ENCODE measurements around the gene LRCH1.

The LRCH1 gene

GRCh38 chr13:46562581-46562980 lies 9.6 kb downstream of the LRCH1 start:
- no peak for DNase-seq (ENCODE audit: low read depth)

- DNase-seq (ENCODE audit: low read depth): no peak
Observed at GRCh38 chr13:46565808-46566750, 13.1 kb downstream of the LRCH1 start.

- no peak for DNase-seq (ENCODE audit: low read depth)
Observed at GRCh38 chr13:46567671-46568070, 14.7 kb downstream of the LRCH1 start.

DNA sequence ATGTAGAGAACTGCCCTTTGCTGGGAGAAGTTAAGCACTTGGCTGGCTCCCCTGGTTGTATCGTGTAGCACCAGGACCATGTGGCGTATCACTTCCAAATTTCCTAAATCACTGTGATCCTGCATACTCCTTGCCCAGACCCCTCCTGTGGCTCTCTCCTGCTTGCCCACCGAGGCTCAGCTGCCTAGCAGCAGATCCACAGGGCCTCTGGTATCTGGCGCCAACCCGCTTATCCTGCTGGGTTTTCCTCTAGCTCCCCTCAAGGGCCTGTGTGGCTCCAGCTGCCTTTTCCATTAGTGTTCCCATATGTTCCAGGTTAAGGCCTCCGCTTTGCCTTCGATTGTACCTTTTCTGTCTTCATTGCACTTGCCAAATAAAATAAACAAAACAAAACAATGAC lies 16.5 kb downstream of the LRCH1 start:
- DNase-seq (ENCODE audit: low read depth): no peak

GRCh38 chr13:46570273-46570672 lies 17.3 kb downstream of the LRCH1 start:
- no peak for DNase-seq (ENCODE audit: low read depth)

DNA sequence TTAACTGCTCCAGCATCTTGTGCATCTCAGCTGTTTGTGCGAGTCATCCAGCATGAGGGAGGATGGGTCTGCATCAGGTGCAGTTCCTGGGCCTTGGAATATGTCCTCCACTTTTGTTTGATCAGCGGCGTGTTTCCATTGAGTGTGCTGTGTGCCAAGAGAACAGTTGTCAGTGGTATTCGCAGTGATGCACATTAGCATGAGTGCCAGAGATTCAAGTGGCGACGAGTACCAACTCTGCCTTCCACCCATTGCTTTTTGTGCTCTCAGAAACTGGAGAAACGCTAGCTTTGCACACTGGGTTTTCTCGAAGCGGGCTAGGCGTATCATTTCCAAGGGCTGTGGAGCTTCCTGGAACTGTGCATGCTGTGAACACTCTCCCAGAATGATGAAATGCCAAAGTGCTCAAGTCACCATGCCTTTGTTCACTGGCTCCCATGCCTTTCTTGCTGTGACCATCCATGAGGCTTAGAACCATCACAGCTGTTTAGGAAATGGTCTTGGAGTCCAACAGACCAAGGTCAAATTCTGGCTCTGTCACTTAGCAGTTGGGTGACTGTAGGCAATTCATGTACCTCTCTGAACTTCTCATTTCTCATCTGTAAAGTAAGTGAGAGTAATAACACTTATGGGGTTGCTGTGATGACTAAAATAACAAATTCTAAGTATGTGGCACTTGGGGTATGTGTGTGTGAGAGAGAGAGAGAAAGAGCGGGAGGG lies 18.4 kb downstream of the LRCH1 start:
- no peak for DNase-seq (ENCODE audit: low read depth)

DNA sequence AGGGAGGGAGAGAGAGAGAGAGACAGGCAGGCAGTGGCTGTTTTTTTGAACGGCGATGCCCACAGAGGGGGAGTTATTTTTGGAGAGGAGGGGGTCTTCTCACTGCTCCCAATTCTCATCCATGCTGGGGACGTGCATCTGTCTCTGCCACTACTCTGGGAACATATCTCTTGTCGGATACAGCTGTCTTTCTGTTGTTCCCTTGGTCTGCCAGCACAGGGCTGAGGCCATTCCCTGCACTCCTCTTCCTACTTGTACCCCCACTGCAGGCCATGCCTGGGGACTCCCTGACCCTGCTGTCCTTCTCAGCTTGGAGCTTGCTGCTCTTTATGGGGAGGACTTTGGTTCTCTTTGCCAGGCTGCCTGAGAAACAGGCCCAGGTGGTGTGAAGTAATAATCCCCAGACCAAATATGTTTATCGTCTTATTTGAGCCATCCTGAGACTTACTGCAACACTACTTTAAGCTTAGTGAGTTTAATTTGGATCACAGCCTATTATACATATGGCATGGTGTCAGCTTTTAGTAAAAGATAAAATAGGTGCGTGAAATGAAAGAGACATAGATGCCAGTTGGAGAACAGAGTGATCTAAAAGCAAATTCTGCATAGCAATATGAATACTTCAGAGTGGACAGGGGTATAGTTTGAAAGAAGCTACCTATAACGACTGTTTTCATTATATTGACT lies 19.1 kb downstream of the LRCH1 start:
- DNase-seq (ENCODE audit: low read depth): no peak

DNA sequence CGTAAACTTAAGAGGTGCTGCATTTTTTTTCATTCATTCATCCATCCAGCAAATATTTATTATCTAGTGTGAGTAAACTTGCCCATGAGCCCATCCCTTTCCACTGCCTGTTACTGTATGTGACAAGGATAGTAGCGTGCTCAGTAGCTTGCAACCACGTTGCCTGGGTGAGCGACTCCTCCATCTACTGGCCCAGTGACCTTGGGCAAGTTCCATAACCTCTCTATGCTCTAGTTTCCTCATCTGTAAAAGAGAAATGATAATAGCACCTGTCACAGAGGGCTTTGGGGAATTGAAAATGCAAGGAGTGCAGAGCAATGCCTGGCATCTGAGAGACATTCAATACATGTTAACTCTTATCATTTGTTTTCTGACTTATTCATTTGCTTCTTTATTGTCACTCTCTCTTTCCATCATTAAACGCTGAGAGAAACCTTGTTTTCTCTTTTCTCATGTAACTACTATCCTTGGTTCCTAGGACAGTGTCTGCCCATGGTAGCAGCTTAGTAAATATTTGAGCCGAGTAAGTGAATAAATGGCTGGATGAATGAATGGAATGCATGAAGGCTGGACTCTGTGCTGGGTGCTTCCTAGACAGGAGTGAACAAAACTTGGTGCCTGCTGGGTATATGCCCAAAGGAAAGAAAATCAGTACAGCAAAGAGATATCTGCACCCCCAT lies 19.9 kb downstream of the LRCH1 start:
- DNase-seq (ENCODE audit: low read depth): no peak

GRCh38 chr13:46575301-46575771 lies 22.4 kb downstream of the LRCH1 start:
- no peak for DNase-seq (ENCODE audit: low read depth)

GRCh38 chr13:46575818-46576221 lies 22.9 kb downstream of the LRCH1 start:
- no peak for DNase-seq (ENCODE audit: low read depth)

- DNase-seq (ENCODE audit: low read depth): no peak
Observed at GRCh38 chr13:46576762-46577161, 23.8 kb downstream of the LRCH1 start.

- DNase-seq (ENCODE audit: low read depth): no peak
Observed at GRCh38 chr13:46577696-46578589, 25.0 kb downstream of the LRCH1 start.

DNA sequence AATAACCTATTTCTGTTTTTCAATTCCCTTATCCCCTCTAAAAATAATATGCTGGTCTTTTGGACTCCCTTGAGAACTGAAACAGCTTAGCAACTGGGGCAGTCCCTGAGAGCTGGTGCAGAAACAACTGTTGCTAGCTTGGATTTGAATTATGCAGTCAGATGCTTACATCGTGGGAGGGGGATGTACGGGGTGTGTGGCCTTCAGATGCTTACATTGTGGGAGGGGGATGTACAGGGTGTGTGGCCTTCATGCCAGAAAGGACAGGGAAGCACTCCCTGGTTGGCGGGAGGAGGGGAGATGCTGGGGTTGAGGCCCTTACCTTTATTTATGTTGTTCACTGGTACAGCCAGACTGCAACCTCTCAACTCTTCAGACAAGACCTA lies 25.6 kb downstream of the LRCH1 start:
- no peak for DNase-seq (ENCODE audit: low read depth)

DNA sequence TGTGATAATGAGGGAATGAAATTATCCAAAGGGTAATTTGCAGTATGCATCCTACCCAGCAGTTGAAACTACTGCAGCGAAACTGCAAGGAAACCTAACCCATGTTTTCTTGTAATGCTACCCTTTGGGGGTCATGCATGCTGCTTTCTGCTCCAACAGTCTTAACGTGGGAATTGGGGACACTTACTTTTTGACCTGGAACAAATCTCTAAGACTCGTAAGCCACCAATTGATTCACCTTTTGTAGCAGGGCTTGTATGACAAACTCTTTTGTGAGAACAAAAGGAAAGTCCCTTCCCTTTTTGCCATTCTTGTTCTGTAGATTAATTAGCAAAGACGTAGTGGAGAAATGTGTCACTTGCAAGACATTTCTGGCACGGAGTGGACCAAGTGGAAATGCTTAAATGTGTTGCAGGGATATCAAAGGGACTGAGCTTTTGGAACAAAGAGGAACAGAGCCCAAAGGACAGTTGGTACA lies 27.4 kb downstream of the LRCH1 start:
- DNase-seq (ENCODE audit: low read depth): no peak

DNA sequence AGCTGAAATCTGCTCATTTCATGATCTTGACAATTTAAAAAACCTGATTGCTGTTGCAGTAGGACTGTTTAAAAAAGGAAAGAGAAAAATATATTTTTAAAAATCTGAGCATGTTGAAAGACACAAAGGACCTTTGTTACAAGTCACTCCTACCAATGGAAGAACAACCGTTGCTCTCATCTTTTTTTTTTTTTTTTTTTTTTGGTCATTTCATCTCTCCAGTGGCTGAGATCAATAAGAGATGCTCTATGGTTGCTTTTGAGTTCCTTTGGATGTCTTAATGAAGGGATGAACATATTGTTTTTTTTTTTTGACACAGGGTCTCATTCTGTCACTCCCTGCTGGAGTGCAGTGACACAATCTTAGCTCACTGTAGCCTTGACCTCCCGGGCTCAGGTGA lies 29.2 kb downstream of the LRCH1 start:
- DNase-seq (ENCODE audit: low read depth): no peak

DNA sequence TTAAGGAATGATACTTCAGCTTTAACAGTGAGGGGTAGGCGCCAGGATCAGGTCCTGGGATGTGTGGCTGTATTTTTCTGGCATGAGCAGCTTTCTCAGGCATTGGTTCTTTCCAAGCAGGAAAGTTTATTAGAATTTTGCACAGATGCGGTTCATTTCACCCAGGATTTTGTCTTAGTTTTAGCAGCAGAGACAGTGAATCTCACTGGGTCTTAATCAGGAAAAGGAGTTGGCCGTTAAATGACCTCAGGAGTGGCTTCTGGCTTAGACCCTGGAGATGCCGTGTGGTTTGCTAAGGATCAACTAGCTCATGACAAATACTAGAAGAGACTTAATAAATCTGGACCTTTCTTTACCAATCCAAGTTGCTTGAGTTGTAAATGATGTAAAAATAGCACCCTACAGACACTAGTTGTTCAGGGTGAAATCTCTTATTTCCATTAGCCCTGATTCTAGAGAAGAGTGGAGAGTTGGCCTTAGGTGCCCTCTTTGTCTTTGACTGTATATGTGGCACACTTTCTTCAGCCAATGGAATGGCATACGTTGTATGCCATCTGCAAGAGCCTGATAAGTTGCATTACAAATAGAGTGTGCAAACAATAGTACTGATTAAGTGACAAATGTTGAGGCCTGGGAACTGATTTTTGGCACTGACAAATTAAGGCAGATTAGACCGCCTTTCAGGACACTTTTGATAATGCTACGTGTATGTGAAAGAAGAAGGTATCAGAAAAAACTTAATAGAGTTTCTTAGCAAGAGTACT lies 34.0 kb downstream of the LRCH1 start:
- no peak for DNase-seq (ENCODE audit: low read depth)

DNA sequence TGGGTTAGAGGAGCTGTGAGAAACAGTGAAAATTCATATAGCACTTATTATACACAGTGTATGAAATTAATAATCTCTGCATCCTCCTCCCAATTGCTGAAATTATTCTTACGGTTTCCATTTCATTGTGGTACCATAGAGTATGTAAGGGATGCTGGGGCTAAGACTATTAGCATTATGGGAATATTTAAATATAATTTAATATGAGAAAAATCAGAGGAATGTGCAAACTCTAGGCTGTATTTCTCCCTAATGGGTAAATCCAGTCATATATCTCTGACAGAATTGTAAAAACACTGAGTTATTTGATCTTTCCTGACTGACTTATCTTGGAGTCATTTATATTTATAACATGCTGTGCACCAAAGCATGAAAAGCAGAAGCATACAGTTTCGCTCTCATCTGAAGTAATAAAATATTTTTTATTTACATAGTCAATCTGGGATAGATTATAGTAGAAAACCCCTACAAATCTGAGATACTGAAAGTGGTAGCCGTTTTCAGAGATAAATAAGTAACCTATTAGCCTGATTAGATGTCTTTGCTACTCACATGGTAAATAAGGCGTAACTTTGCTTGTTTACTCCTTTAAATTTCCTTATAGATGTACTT lies 34.9 kb downstream of the LRCH1 start:
- DNase-seq (ENCODE audit: low read depth): no peak

DNA sequence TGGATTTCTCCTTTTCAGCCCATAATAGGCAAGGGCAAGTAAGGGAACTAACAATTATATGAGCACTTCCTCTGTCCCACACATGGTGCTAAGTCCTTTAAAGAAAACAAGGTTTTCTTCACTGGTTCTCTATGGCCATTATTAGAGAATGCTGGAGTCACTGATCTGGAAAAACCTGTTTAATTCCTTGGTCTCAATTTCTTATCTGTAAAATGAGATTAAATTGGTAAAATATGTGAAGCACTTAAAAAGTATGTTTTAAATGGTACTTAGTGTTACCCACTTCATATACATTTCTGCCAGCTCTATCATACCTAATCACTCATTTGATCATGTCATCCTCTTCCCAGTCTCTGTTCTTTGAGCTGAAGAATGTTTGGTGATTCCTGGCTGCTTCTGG lies 39.4 kb downstream of the LRCH1 start:
- no peak for DNase-seq (ENCODE audit: low read depth)

DNA sequence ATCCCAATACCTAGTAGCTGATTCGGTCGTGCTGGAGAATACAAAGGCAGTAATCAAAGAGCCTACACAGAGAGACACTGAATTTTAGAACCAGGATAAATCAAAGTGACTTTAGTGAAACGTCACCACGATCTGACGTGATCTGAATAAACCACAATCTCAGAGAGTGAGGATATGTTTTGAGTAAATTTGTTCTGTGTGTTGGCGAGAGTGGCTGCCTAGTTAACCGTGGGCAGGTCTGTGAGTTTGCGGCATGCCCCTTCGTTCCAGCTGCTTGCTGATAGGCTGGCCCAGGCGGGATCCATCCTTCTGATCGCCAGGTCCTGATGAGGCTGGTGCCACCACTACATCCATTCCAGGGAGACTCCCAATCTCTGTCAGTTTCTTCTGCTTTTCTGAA lies 40.4 kb downstream of the LRCH1 start:
- DNase-seq (ENCODE audit: low read depth): no peak
